IPS-18c (cell line): Measurements from ENCODE around the gene CXXC5.
A peak's percentile ranks its signal among the peaks of the same experiment; 100 is the strongest.
"Not testable (repeated sequence)": the region's sequence is repeated elsewhere in the genome, so short reads cannot be mapped to it uniquely, and the experiment has no call there.

Experiments used
- H3K4me3 ChIP-seq: 2 replicates; pipeline ENCODE4 v1.7.0; 2013; ENCODE audit warnings: low read depth, mild to moderate bottlenecking, low read length, moderate library complexity; ENCODE audit not compliant: insufficient read depth
- H3K9me3 ChIP-seq: one replicate; pipeline ENCODE4 v1.6.1; 2013; ENCODE audit warnings: mild to moderate bottlenecking, low read length, moderate library complexity; ENCODE audit not compliant: control insufficient read depth, insufficient read depth

The CXXC5 gene

GRCh38 chr5:139708877-139709581, 60.9 kb downstream of the CXXC5 start:
- H3K9me3 ChIP-seq: peaks cover 2% of the 10 kb centered on the region
- peak overlapping the region; percentile 45 for H3K4me3 ChIP-seq

GRCh38 chr5:139709582-139710318, 61.6 kb downstream of the CXXC5 start:
- H3K9me3 ChIP-seq: peaks cover 2% of the 10 kb centered on the region
- peak overlapping the region; percentile 61 for H3K4me3 ChIP-seq

GRCh38 chr5:139710319-139711066, 62.3 kb downstream of the CXXC5 start:
- peaks cover 2% of the 10 kb centered on the region for H3K9me3 ChIP-seq
- H3K4me3 ChIP-seq: peak overlapping the region; percentile 61

GRCh38 chr5:139711067-139711905, 63.1 kb downstream of the CXXC5 start:
- peak overlapping the region; percentile 61 for H3K4me3 ChIP-seq

GRCh38 chr5:139711906-139712224, 63.7 kb downstream of the CXXC5 start:
- peak overlapping the region; percentile 61 for H3K4me3 ChIP-seq
- peaks cover 2% of the 10 kb centered on the region for H3K9me3 ChIP-seq

More at GRCh38 chr5:139711067-139711905, 63.1 kb downstream of the CXXC5 start:
- peaks cover 2% of the 10 kb centered on the region for H3K9me3 ChIP-seq

GRCh38 chr5:139712412-139712811, 64.3 kb downstream of the CXXC5 start:
- Histone ChIP-seq H3K9me3 (peaks cover 2% of the 10 kb centered on the region), H3K4me3 (no peak overlapping the region)

GRCh38 chr5:139713898-139714297, 65.7 kb downstream of the CXXC5 start:
- not testable (repeated sequence) for H3K9me3 ChIP-seq, H3K4me3 ChIP-seq

GRCh38 chr5:139717221-139717620, 69.1 kb downstream of the CXXC5 start:
- Histone ChIP-seq H3K4me3 (no peak overlapping the region), H3K9me3 (peaks cover 3% of the 10 kb centered on the region)

- H3K9me3 ChIP-seq, H3K4me3 ChIP-seq: not testable (repeated sequence)
These were observed 70.3 kb downstream of the CXXC5 start for GRCh38 chr5:139718403-139718802.

GRCh38 chr5:139719970-139720369, 71.8 kb downstream of the CXXC5 start:
- H3K4me3 ChIP-seq: not testable (repeated sequence)

GRCh38 chr5:139723986-139724587, 75.9 kb downstream of the CXXC5 start:
- H3K9me3 ChIP-seq: no peaks in the 10 kb centered on the region
- no peak overlapping the region for H3K4me3 ChIP-seq

More at GRCh38 chr5:139719970-139720369, 71.8 kb downstream of the CXXC5 start:
- H3K9me3 ChIP-seq: not testable (repeated sequence)

GRCh38 chr5:139725073-139725830, 77.1 kb downstream of the CXXC5 start:
- Histone ChIP-seq H3K9me3 (no peaks in the 10 kb centered on the region), H3K4me3 (no peak overlapping the region)

GRCh38 chr5:139726248-139726647, 78.1 kb downstream of the CXXC5 start:
- Histone ChIP-seq H3K4me3 (no peak overlapping the region), H3K9me3 (no peaks in the 10 kb centered on the region)

- not testable (repeated sequence) for H3K4me3 ChIP-seq, H3K9me3 ChIP-seq
These were observed 79.5 kb downstream of the CXXC5 start for GRCh38 chr5:139727615-139728014.

- Histone ChIP-seq H3K9me3 (no peaks in the 10 kb centered on the region), H3K4me3 (no peak overlapping the region)
These were observed 83.1 kb downstream of the CXXC5 start for GRCh38 chr5:139731281-139731680.

- Histone ChIP-seq H3K9me3 (no peaks in the 10 kb centered on the region), H3K4me3 (no peak overlapping the region)
These were observed 83.9 kb downstream of the CXXC5 start for GRCh38 chr5:139732019-139732418.
